HepG2 (cell line): ENCODE results near the gene RPS6KA2. TPM values are rescaled to one million over a fixed set of nuclear protein-coding genes. Genes with fewer than 3 reads are reported as not detected.

Experiments
- ATAC-seq: fragments of 200-7000 bp; cut with Tn5 transposase; 3 replicates; pipeline ENCODE4 v1.9.1; 2020; ENCODE audit warnings: mild to moderate bottlenecking, moderate library complexity
- BruUV-seq: library from RNA; stranded (reverse); fragments of 400-500 nt; replicated peaks from 2 replicates; lab custom pipeline; 2021; lab: Mats Ljungman, UMichigan
- CTCF ChIA-PET: fragments of 300-600 bp; formaldehyde crosslinking; extraction: SDS; loops from one replicate; lab custom pipeline; 2021; ENCODE audit warnings: low total read pairs, inconsistent platforms, low intra/inter-chr PET ratio; lab: Yijun Ruan, JAX
- POLR2A ChIA-PET: fragments of 350-600 bp; sonication (Branson Sonifier 250); formaldehyde crosslinking; loops from one replicate; lab custom pipeline; 2020; ENCODE audit warnings: antibody characterized with exemption, inconsistent platforms; lab: Yijun Ruan, JAX
- DNase-seq: peaks from one replicate; pipeline ENCODE4 v3.0.0-alpha.2; 2015; ENCODE audit warnings: low spot score
- FAIRE-seq: peaks from 3 replicates; lab custom pipeline; 2011; peaks lifted over from hg19 to GRCh38; lab: Jason Lieb, UNC
- H2AFZ ChIP-seq: one replicate; pipeline ENCODE4 v1.6.1; 2011; ENCODE audit warnings: low read length, inconsistent platforms
- H3K27ac ChIP-seq: fragments of 300-600 bp; 3 replicates; pipeline ENCODE4 v1.8.0; 2011; ENCODE audit warnings: mixed run types, mild to moderate bottlenecking, mixed read lengths, low read length, inconsistent platforms; ENCODE audit not compliant: insufficient read depth; ENCODE audit errors: extremely low read length
- H3K27me3 ChIP-seq, 2 experiments: fragments of 200-600 bp in 1 of 2; 2 replicates in 1 of 2; 3 replicates in 1 of 2; pipeline versions ENCODE4 v1.6.0 to v1.8.0; 2011; ENCODE audit warnings: low read length in 2 of 2, mild to moderate bottlenecking in 2 of 2, moderate library complexity in 2 of 2, inconsistent platforms in 1 of 2; ENCODE audit not compliant: insufficient read depth in 2 of 2, control insufficient read depth in 1 of 2
- H3K36me3 ChIP-seq, 2 experiments: fragments of 200-600 bp in 1 of 2; replicated peaks in 1 of 2; 2 replicates in 1 of 2; 3 replicates in 1 of 2; pipeline versions ENCODE4 v1.5.1 to v1.8.0; 2011; ENCODE audit warnings: low read length in 2 of 2, inconsistent platforms in 1 of 2; ENCODE audit not compliant: insufficient read depth in 2 of 2, control insufficient read depth in 1 of 2
- H3K4me1 ChIP-seq: 2 replicates; pipeline ENCODE4 v1.5.1; 2012; ENCODE audit warnings: low read length, inconsistent platforms; ENCODE audit not compliant: insufficient read depth
- H3K4me2 ChIP-seq: 2 replicates; pipeline ENCODE4 v1.6.0; 2011; ENCODE audit warnings: low read depth, low read length, inconsistent platforms
- H3K4me3 ChIP-seq, 3 experiments: fragments of 200-600 bp in 1 of 3; sonication (generic), shearing (Covaris generic) in 1 of 3; replicated peaks in 1 of 3; 2 replicates each; pipeline ENCODE4 v1.5.1; 2011 to 2016; ENCODE audit warnings: low read length in 3 of 3, inconsistent platforms in 2 of 3, low read depth in 2 of 3, mild to moderate bottlenecking in 2 of 3, control low read depth in 1 of 3, mixed read lengths in 1 of 3; ENCODE audit not compliant: insufficient read depth in 1 of 3
- H3K79me2 ChIP-seq: one replicate; pipeline ENCODE4 v1.6.1; 2011; ENCODE audit warnings: low read length, inconsistent platforms; ENCODE audit not compliant: insufficient read depth
- H3K9ac ChIP-seq: 2 replicates; pipeline ENCODE4 v1.6.0; 2011; ENCODE audit warnings: mild to moderate bottlenecking, low read depth, low read length, inconsistent platforms; ENCODE audit not compliant: insufficient read depth
- H3K9me3 ChIP-seq: 2 replicates; pipeline ENCODE4 v1.5.1; 2012; ENCODE audit warnings: mild to moderate bottlenecking, low read length
- H4K20me1 ChIP-seq: 2 replicates; pipeline ENCODE4 v1.6.0; 2011; ENCODE audit warnings: inconsistent platforms, mild to moderate bottlenecking, low read length, moderate library complexity; ENCODE audit not compliant: insufficient read depth
- AHR ChIP-seq: IDR thresholded peaks from 2 replicates; pipeline ENCODE4 v1.6.1; 2018; ENCODE audit warnings: missing genetic modification reagents, missing compliant biosample characterization
- EED ChIP-seq: sonication (generic); formaldehyde crosslinking; IDR thresholded peaks from 2 replicates; pipeline ENCODE4 v1.5.0; 2020; ENCODE audit warnings: mild to moderate bottlenecking, missing genetic modification reagents
- GFI1 ChIP-seq: sonication (generic); formaldehyde crosslinking; IDR thresholded peaks from 2 replicates; pipeline ENCODE4 v1.5.0; 2020; ENCODE audit warnings: missing genetic modification reagents, mild to moderate bottlenecking, borderline replicate concordance
- HNRNPLL ChIP-seq: fragments of 200-400 bp; formaldehyde crosslinking; IDR thresholded peaks from 2 replicates; pipeline ENCODE4 v1.6.1; 2017; ENCODE audit warnings: mild to moderate bottlenecking, low read depth, low read length; ENCODE audit not compliant: poor library complexity, severe bottlenecking
- MTERF4 ChIP-seq: sonication (generic); formaldehyde crosslinking; IDR thresholded peaks from 2 replicates; pipeline ENCODE4 v1.8.0; 2023; ENCODE audit warnings: mild to moderate bottlenecking, missing genetic modification reagents
- REPIN1 ChIP-seq: sonication (generic); formaldehyde crosslinking; IDR thresholded peaks from 2 replicates; pipeline ENCODE4 v1.8.0; 2022; ENCODE audit warnings: missing genetic modification reagents, low read depth, mild to moderate bottlenecking, borderline replicate concordance
- SOX13 ChIP-seq, 3 experiments: fragments of 450-650 bp in 1 of 3; sonication (generic) in 1 of 3; formaldehyde crosslinking in 1 of 3; IDR thresholded peaks in 2 of 3; conservative IDR thresholded peaks in 1 of 3; 2 replicates each; pipeline versions ENCODE4 v1.5.0 to v1.6.1; 2016 to 2020; ENCODE audit warnings: antibody characterized with exemption in 1 of 3, mild to moderate bottlenecking in 1 of 3, missing compliant biosample characterization in 1 of 3, missing genetic modification reagents in 1 of 3, moderate library complexity in 1 of 3
- SP140L ChIP-seq: sonication (generic); formaldehyde crosslinking; IDR thresholded peaks from 2 replicates; pipeline ENCODE4 v1.4.0; 2020; ENCODE audit warnings: missing genetic modification reagents, borderline replicate concordance
- ZBTB1 ChIP-seq: sonication (generic); formaldehyde crosslinking; IDR thresholded peaks from 2 replicates; pipeline ENCODE4 v1.4.0; 2020; ENCODE audit warnings: missing genetic modification reagents, borderline replicate concordance
- ZNF234 ChIP-seq: sonication (generic); formaldehyde crosslinking; conservative IDR thresholded peaks from 2 replicates; pipeline ENCODE4 v1.5.1; 2020; ENCODE audit warnings: mild to moderate bottlenecking, missing genetic modification reagents
- ZNF3 ChIP-seq: IDR thresholded peaks from 2 replicates; pipeline ENCODE4 v1.7.0; 2017; ENCODE audit warnings: inconsistent platforms
- ZNF33A ChIP-seq: sonication (generic); formaldehyde crosslinking; IDR thresholded peaks from 2 replicates; pipeline ENCODE4 v1.5.1; 2020; ENCODE audit warnings: missing genetic modification reagents, mild to moderate bottlenecking, moderate library complexity, borderline replicate concordance
- ZNF44 ChIP-seq: sonication (generic); formaldehyde crosslinking; IDR thresholded peaks from 2 replicates; pipeline ENCODE4 v1.5.1; 2020; ENCODE audit warnings: mild to moderate bottlenecking, missing genetic modification reagents
- ZNF543 ChIP-seq: sonication (generic); formaldehyde crosslinking; IDR thresholded peaks from 2 replicates; pipeline ENCODE4 v1.4.0; 2020; ENCODE audit warnings: mild to moderate bottlenecking, missing genetic modification reagents
- whole genome bisulfite sequencing: methylation state at CpG from one replicate; pipeline ENCODE4 v1.1.6; 2017; ENCODE audit warnings: low lambda C conversion rate; 5-methylcytosine and 5-hydroxymethylcytosine counted together
- in situ Hi-C: cut with HindIII; loops from 2 replicates; pipeline ENCODE4 v1.10.0; 2017; ENCODE audit warnings: low pct_unique_long_range_greater_than_20kb; ENCODE audit not compliant: extremely low pct_ligation_motif_present
- intact Hi-C: fragments of 100-400 bp; cut with micrococcal nuclease; formaldehyde crosslinking; loops from one replicate; pipeline ENCODE4 v1.10.0; 2022; ENCODE audit not compliant: unreplicated experiment
- polyA plus RNA-seq, 8 experiments: library from polyadenylated mRNA; depleted of rRNA in 3 of 8; stranded (reverse) in 7 of 8; unstranded in 1 of 8; fragments of >200 nt; fragmentation: Illumina TruSeq in 4 of 8; extraction: Trizol in 4 of 8; gene quantifications; 2 replicates each; pipeline versions ENCODE4 v1.2.1 to v1.2.3, GENCODE V29; 2011 to 2016; ENCODE audit warnings: low read depth in 4 of 8, missing spikeins in 1 of 8, mixed read lengths in 1 of 8; ENCODE audit not compliant: insufficient read depth in 1 of 8
- total RNA-seq, 5 experiments: library from RNA; depleted of rRNA; stranded (reverse); fragments of >200 nt; fragmentation: Illumina TruSeq; extraction: Trizol; gene quantifications; 2 replicates each; pipeline ENCODE4 v1.2.3, GENCODE V29; 2016; ENCODE audit warnings: low read depth in 1 of 5
- TF ChIP-seq, protein P1 (sequence below): sonication (generic); formaldehyde crosslinking; IDR thresholded peaks from 2 replicates; pipeline ENCODE4 v1.5.1; 2020; ENCODE audit warnings: mild to moderate bottlenecking, missing genetic modification reagents, borderline replicate concordance

RPS6KA2 gene
- total and polyA plus RNA-seq, 2 of the 13 experiments (the other 11 are each of a cell fraction or from before 2014, with no cell fraction given) = 0.22 to 0.38 TPM

DNA sequence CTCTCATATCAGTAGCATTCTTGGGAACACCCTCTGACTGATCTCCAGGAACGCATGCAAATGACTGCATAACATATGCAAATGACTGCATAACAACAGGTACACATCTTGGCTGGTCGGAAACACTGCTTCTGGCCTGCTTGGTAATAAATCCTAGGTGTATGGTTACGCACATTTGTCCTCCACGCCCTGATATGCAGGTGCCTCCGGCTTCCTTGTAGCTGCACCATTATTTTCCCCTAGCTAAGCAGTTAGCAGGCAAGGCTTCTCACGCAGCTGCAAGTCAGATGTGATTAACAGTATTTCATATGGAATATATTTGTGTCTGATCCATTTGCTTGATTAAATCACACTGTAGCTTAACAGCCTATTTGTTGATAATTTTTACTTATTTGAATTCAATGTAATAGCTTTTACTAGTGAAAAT lies 5.9 kb downstream of the RPS6KA2 start (continued):
- TF ChIP-seq, protein P1, sequence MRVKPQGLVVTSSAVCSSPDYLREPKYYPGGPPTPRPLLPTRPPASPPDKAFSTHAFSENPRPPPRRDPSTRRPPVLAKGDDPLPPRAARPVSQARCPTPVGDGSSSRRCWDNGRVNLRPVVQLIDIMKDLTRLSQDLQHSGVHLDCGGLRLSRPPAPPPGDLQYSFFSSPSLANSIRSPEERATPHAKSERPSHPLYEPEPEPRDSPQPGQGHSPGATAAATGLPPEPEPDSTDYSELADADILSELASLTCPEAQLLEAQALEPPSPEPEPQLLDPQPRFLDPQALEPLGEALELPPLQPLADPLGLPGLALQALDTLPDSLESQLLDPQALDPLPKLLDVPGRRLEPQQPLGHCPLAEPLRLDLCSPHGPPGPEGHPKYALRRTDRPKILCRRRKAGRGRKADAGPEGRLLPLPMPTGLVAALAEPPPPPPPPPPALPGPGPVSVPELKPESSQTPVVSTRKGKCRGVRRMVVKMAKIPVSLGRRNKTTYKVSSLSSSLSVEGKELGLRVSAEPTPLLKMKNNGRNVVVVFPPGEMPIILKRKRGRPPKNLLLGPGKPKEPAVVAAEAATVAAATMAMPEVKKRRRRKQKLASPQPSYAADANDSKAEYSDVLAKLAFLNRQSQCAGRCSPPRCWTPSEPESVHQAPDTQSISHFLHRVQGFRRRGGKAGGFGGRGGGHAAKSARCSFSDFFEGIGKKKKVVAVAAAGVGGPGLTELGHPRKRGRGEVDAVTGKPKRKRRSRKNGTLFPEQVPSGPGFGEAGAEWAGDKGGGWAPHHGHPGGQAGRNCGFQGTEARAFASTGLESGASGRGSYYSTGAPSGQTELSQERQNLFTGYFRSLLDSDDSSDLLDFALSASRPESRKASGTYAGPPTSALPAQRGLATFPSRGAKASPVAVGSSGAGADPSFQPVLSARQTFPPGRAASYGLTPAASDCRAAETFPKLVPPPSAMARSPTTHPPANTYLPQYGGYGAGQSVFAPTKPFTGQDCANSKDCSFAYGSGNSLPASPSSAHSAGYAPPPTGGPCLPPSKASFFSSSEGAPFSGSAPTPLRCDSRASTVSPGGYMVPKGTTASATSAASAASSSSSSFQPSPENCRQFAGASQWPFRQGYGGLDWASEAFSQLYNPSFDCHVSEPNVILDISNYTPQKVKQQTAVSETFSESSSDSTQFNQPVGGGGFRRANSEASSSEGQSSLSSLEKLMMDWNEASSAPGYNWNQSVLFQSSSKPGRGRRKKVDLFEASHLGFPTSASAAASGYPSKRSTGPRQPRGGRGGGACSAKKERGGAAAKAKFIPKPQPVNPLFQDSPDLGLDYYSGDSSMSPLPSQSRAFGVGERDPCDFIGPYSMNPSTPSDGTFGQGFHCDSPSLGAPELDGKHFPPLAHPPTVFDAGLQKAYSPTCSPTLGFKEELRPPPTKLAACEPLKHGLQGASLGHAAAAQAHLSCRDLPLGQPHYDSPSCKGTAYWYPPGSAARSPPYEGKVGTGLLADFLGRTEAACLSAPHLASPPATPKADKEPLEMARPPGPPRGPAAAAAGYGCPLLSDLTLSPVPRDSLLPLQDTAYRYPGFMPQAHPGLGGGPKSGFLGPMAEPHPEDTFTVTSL (CRISPR knock-in tag) = no peak
- TF ChIP-seq ZNF33A = no peak

DNA sequence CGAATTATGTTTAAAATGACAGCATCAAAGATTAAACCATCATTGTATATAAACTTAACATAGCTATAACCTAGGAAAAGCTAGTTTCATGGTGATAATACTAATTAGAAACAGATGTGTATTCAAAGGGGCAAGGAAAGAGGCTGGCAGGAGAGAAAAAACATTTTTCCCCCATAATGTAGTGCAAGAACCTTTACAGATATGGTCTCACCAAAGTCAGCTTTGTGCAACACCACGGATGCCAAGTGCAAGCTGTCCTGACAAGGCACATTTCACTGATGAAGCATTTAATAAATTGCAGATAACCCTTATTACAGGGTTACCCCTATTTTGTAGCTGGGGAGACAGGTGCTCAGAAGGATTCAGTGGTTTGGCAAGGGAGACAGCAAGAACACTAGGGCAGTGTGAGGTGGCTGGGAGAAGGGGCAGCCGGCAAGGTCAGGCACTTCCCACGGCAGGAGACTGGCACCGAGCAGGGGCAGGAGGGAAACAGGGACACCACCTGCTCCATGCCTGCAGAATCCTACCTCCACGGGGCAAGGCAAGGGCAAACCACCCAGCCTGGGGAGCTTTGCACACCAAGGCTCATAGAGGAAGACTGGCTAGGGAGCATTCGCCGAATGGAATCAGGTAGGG lies 6.5 kb downstream of the RPS6KA2 start:
- in situ Hi-C loops = no loop called here
- FAIRE-seq (no peak), DNase-seq (no peak), ATAC-seq (no peak)
- 22% methylated on average over 8 of the region's 8 CpGs for WGBS
- no TSS peak for BruUV-seq
- H3K9me3 ChIP-seq = no peaks in the 10 kb centered on the region
- H2AFZ ChIP-seq = no peak overlapping the region
- intact Hi-C loops = no loop called here
- H4K20me1 ChIP-seq = no peaks in the 10 kb centered on the region; the same call in 1 of the 2 replicates
- H3K36me3 ChIP-seq = no peaks in the 10 kb centered on the region
- H3K4me1 ChIP-seq = no peaks in the 10 kb centered on the region
- H3K4me2 ChIP-seq = no peak overlapping the region
- ChIA-PET POLR2A (no interaction called here), CTCF (no interaction called here)
- H3K79me2 ChIP-seq = no peaks in the 10 kb centered on the region
- no peak overlapping the region for H3K4me3 ChIP-seq
- H3K9ac ChIP-seq = no peak overlapping the region
- peaks cover 4 to 63% of the 10 kb centered on the region in 2 experiments for H3K27me3 ChIP-seq
- H3K27ac ChIP-seq = no peak overlapping the region
- TF ChIP-seq SOX13 (IDR thresholded peaks at IDR 0.05) (no peak), SOX13 (CRISPR knock-in tag; conservative IDR thresholded peaks at IDR 0.05 in 1 of 2, IDR thresholded peaks at IDR 0.05 in 1 of 2) (no peak), REPIN1 (CRISPR knock-in tag) (no peak), ZBTB1 (CRISPR knock-in tag) (no peak), ZNF3 (no peak), MTERF4 (no peak), HNRNPLL (no peak), AHR (CRISPR knock-in tag) (no peak), ZNF543 (CRISPR knock-in tag) (no peak), ZNF234 (CRISPR knock-in tag) (no peak), ZNF44 (CRISPR knock-in tag) (no peak), EED (CRISPR knock-in tag) (no peak), SP140L (CRISPR knock-in tag) (no peak), GFI1 (no peak)
